ENCODE results near the gene FOXR1.
A peak's percentile ranks its signal among the peaks of the same experiment; 100 is the strongest.
"Not testable (repeated sequence)": the region's sequence is repeated elsewhere in the genome, so short reads cannot be mapped to it uniquely, and the experiment has no call there.

Gene FOXR1

DNA sequence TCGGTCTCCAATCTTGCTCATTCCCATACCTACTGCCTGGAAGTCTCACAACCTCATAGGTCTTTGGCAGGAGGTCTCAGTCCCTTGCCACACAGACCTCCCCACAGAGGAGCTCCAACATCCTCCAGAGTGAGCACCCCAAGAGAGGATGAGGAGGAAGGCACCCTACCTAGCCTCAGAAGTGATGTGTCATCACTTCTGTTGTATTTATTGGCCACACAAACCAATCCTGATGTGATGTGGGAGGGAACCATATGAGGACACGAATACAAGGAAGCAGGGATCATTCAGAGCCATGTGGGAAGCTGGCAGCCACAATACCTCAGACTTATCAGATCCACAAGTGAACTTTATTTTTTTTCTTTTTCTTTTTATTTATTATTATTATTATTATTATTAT is 24.5 kb upstream of the FOXR1 start:
- no peak for DNase-seq

DNA sequence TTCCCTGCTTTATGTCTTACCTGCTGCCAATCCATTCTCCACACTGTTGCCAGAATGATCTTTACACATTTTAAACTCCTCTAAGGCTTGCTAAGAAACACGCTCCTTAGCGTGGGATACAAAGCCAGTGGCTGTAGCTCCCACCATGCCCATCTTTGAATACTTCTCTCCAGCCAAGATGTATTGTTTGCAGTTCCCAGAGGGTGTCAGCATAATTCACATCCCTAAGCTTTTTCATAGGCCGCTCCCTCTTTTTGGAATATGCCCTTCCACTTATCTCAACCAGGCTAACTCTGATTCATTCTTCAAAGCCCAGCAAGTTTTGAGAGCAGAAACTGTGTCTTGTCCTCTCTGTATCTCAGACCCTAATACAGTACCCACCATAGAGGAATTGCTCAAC is 23.6 kb upstream of the FOXR1 start:
- DNase-seq, result no peak

DNA sequence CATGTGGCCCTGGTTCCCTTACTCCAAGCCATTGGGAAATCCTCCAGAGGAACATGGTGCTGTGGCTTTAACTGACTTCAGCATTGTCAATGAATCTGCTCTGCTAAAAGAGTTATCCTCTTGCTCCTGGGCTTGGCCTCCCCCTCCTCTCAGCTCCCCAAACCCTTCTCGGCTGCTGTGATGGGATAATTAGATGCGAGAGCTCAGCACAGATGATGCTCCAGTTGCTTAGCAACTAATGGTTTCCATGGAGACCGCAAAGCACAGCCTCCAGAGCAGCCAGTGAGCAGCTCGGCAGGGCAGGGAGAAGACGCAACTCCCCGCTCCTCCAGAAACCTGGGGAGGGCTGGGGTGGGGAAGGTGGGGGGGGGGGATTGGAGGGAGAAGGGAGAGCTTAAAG is 18.3 kb upstream of the FOXR1 start:
- DNase-seq, result no peak

DNA sequence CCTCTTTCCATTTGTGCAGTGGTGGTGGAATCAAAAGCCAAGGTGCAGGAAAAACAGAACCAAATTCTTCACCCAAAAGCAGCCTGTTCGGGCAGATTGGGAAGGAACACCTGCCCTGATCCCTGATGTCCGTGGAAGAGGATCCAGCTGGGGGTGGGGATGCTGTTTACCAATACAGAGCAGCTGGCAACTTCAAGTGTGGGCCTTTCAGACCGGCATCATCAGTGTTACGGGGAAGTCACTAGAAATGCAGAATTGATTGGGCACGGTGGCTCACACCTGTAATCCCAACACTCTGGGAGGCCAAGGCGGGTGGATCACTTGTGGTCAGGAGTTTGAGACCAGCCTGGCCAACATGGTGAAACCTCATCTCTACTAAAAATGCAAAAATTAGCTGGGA is 17.6 kb upstream of the FOXR1 start:
- DNase-seq, result not testable (repeated sequence)

DNA sequence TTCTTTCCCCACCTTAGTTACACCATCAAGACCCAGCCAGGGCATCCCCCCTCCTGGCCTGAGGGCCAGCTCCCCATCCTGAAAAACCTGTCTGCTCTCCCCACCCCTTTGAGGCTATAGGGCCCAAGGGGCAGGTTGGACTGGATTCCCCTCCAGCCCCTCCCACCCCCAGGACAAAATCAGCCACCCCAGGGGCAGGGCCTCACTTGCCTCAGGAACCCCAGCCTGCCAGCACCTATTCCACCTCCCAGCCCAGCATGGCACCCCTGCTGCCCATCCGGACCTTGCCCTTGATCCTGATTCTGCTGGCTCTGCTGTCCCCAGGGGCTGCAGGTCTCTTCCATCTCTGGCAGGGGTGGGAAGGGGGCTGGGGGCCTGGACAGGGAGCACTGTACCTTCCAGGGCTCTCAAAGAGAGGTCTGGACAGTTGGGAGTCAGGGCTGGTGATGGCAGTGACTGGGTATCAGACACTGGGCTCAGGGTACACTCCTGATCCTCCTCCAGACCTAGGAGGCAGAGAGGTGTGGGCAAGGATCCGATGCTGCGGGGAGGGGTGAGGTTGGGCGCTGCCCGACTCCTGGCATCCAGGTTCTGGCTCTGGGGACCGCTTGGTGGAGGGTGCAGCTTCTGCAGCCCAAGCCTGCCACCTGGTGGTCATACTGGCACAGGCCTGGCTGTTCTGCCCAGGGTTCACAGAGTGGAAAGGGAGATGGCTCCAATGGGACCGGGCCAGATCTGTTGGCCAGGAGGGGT is 15.3 kb upstream of the FOXR1 start, which contains the start of gene UPK2:
Gene UPK2 (plus strand): TSS at position 205 of the 753 bp plus-strand sequence. CDS start 53 bp downstream, at position 258.
- peak; percentile 86 for DNase-seq

DNA sequence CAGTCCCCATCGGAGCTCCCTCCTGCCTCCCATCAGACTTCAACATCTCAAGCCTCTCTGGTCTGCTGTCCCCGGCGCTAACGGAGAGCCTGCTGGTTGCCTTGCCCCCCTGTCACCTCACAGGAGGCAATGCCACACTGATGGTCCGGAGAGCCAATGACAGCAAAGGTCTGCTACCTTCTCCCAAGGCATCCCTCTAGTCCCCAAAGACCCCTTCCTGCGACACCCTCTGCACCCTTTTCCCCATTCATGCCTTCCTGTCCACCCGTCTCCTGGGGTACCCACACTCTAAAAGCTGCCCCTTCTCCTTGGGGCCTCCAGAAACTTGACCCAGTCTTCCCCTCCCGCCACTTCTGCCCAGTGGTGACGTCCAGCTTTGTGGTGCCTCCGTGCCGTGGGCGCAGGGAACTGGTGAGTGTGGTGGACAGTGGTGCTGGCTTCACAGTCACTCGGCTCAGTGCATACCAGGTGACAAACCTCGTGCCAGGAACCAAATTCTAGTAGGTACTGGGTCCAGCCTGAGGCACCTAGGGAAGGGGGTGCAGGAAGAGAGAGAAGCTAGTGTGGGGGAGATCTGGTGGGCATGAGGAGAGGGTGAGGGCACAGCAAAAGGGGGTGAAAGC is 14.6 kb upstream of the FOXR1 start:
- DNase-seq, result no peak

DNA sequence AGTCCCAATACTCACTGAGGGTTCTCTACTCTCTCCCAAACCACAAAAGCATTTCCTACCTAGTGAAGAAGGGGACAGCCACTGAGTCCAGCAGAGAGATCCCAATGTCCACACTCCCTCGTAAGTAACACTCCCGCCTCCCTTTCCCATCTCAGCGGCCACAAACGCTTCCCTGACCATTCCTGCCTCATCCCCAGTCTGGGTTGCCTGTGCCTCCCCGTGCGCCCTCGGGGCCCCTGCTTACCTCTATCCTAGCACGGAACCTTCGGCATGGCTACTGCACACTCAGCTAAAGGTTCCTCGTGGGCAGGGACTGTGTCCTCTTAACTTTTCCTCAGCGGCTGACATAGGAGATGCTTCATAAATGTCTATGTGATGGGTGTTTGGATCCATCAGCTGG is 14.0 kb upstream of the FOXR1 start:
- DNase-seq, result no peak

DNA sequence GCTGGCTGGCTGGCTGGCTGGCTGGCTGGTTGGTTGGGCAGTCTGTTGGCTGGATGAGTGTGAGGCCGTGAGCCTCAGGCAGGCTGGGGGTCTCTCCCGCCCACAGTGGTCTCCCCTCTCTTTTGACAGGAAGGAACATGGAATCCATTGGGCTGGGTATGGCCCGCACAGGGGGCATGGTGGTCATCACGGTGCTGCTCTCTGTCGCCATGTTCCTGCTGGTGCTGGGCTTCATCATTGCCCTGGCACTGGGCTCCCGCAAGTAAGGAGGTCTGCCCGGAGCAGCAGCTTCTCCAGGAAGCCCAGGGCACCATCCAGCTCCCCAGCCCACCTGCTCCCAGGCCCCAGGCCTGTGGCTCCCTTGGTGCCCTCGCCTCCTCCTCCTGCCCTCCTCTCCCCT is 13.6 kb upstream of the FOXR1 start:
- DNase-seq, result no peak

DNA sequence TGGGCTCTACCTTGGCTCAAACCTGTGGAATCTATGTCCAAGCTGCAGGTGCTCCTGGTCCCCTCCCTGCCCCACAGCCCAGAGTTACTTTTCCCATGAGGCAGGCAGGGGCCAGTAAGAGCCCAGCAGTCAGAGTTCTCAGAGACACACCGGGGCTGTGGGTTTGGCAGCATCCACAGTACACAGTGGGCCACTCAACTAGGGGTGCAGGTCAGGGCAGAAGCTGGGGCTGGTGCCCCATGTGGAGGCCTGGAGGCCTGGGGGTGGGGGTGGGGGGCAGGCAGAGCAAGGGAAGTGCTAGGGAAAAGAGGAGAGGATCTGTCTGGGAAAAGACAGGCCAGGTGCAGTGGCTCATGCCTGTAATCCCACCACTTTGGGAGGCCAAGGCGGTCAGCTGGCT is 13.0 kb upstream of the FOXR1 start:
- no peak for DNase-seq

DNA sequence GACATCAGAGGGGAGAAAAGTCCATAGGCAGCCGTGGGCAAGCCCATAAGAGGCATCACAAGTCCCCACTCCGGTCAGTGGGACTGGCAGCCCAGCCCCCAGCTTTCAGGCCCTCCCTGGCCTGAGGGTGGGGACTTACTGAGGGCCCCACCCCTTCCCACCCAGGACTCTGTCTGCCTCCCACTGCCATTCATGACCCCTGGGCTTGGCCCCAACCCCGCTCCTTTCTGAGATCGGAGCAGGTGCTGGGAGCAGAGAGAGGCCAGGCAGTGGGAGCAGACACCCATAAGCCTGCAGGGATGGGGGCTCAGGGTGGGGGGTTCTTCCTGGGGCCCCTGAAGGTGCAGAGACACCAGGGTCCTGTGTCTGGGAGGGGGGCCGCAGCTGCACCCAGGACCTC is 10.4 kb upstream of the FOXR1 start:
- DNase-seq, result no peak

DNA sequence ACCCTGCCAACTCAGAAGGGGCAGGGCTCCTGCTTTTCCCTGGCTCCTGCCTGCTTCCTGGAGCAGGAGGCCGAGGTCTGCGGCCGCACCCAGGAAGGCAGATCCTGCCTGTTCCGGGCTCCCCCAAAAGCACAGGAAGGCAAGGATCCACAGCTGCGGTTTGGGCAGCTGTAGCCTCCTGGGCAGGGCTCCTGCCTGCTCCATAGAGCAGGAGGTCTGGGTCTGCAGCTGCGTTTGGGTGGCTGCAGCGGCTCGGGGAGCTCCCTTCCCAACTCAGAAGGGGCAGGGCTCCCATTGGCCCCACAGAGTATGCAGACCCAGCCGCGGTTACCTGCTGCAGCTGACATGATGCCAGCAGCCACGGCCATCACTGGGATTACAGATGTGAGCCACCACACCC is 10.0 kb upstream of the FOXR1 start:
- no peak for DNase-seq

DNA sequence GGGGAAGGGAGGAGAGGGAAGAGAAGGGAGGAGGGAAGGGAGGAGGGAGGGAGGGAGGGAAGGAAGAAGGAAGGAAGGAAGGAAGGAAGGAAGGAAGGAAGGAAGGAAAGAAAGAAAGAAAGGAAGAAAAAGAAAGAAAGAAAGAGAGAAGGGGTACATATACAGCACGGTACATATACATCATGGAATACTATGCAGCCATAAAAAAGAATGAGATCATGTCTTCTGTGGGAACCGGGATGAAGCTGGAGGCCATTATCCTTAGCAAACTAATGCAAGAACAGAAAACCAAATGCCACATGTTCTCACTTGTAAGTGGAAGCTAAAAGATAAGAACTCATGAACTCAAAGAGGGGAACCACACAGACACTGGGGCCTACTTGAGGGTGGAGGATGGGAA is 2.1 kb upstream of the FOXR1 start:
- DNase-seq, result not testable (repeated sequence)

DNA sequence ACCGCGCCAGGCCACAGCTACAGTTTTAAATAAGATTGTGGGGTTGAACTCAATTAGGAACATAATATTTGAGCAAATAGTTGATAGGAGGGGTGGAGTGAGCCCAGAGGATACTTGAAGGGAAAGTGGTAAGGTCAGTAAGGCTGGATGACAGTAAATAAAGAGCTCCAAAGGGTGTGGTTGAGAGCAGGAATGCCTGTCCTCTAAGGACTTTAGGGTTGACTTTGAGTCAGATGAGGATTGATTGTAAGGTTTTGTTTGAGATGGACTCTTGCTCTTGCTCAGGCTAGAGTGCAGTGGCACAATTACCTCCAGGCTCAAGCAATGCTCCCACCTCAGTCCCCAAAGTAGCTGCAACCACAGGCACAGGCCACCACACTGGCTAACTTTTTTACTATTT is 2.4 kb downstream of the FOXR1 start:
- DNase-seq, result no peak

DNA sequence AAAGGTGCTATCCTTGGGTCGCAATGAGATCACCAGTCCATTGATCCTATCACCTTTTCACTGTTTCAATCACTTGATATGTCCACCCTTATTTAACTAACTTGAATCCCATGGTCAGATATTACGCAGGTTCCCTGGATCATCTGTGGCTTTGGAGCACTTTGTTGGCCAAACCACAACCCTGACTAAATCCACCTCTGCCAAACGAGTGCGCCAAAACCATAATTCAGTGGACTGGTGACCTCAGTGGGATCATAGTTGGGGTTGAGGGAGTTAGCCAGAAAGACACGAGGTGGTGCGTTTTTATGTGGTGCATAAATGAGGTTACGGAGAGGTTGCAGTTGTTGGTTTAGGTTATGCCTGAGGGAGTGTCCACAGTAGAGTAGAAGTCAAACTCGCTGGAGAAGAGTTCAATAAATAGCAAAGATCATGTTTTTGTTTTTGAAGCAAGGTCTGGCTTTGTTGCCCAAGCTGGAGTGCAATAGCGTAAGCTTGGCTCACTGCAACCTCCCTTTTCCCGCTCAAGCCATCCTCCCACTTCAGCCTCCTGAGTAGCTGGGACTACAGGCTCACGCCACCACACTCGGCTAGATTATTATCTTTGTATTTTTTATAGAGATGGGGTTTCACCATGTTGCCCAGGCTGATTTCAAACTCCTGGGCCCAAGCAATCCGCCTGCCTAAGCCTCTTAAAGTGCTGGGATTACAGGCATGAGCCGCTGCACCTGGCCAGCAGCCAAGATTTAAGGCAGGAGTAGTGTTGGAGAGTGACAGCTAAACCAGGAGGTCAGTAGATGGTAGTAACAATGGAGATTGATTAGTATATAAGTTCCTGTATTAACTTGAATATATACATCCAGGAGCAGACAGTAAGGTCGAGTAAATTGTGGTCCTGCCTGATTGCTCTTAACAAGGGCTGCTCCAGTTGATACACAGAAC is 4.5 kb downstream of the FOXR1 start:
- DNase-seq, result no peak

DNA sequence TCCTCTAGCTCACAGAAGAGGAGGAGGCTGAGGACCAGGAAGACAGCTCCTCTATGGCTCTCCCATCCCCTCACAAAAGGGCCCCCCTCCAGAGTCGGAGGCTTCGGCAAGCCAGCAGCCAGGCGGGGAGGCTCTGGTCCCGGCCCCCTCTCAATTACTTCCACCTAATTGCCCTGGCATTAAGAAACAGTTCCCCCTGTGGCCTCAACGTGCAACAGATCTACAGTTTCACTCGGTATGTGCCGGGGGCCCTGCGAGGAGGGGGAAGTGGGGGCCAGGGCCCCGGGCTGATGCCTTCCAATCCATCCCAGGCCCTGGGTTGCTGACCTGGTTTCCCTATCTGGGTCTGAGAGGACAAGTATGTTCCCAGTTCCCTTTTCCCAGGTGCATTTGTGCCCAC is 7.9 kb downstream of the FOXR1 start:
- DNase-seq, result no peak

DNA sequence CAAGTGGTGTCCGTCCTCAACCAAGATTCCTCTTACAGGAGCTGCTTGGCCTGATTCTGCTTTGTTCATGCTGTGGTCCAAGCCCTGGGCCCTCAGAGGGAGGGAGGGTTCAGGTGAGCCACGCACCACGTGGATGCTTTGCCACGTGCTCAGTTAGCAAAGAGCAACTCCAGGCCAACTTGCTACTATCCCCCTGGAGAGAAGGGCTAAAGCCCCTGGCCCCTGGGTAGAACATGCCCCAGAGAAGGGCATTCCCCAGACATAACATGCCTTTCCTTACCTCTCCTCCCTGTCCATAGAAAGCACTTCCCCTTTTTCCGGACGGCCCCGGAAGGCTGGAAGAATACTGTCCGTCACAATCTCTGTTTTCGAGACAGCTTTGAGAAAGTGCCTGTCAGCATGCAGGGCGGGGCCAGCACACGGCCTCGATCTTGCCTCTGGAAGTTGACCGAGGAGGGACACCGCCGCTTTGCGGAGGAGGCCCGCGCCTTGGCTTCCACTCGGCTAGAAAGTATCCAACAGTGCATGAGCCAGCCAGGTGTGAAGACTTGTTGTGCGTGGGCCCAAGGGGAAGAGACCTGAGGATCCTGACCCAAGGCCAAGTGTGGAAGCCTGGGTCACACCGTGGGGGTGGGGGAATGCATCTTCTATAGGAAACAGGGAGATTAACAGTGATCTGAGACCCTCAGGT is 8.8 kb downstream of the FOXR1 start:
- no peak for DNase-seq

DNA sequence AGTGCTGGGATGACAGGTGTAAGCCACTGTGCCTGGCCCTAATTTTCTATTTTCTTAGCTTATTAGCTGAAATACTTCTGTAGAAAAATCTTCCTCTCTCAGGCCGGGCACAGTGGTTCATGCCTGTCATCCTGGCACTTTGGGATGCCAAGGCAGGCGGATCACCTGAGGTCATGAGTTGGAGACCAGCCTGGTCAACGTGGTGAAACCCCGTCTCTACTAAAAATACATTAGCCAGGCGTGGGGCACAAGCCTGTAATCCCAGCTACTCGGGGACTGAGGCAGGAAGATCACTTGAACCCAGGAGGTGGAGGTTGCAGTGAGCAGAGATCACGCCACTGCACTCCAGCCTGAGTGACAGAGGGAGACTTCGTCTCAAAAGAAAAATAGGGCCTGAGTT is 12.8 kb downstream of the FOXR1 start:
- not testable (repeated sequence) for DNase-seq

DNA sequence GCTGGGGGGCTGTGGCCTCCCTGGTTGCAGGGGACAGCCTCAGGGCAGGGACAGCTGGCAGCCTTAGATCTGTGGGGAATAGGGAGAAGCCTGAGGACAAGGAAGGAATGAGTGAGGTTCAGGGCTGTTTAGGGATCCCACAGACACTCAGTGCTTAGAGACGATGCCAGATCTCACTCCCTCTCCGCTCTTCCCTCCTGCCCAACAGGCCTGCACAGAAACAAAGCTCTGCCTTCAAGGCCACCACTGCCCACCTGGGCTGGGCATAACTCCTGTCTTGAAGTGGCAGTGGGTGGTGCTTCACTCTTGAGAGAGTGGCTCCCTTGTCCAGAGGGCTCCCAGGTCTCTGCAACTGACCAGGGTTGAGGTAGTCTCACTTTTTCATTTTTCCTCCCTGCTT is 13.3 kb downstream of the FOXR1 start:
- no peak for DNase-seq

DNA sequence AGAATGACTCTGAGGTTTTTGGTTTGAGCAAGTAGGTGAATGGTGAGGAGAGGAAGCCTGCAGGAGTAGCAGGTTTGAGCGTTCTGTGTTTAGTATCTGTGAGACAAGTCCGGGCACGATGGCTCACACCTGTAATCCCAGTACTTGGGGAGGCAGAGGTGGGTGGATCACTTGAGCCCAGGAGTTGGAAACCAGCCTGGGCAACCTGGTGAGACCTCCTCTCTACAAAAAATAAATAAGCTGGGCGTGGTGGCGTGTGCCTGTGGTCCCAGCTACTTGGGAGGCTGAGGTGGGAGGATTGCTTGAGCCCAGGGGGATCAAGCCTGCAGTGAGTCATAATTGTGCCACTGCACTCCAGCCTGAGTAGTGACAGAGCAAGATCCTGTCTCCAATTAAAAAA is 16.7 kb downstream of the FOXR1 start:
- DNase-seq, result no peak

DNA sequence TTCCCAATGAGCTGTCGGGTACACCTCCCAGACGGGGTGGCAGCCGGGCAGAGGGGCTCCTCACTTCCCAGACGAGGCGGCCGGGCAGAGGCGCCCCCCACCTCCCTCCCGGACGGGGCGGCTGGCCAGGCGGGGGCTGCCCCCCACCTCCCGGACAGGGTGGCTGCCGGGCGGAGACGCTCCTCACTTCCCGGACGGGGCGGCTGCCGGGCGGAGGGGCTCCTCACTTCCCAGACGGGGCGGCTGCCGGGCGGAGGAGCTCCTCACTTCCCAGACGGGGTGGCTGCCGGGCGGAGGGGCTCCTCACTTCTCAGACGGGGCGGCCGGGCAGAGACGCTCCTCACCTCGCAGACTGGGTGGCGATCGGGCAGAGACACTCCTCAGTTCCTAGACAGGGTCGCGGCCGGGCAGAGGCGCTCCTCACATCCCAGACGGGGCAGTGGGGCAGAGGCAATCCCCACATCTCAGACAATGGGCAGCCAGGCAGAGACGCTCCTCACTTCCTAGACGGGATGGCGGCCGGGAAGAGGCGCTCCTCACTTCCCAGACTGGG is 20.0 kb downstream of the FOXR1 start:
- not testable (repeated sequence) for DNase-seq

DNA sequence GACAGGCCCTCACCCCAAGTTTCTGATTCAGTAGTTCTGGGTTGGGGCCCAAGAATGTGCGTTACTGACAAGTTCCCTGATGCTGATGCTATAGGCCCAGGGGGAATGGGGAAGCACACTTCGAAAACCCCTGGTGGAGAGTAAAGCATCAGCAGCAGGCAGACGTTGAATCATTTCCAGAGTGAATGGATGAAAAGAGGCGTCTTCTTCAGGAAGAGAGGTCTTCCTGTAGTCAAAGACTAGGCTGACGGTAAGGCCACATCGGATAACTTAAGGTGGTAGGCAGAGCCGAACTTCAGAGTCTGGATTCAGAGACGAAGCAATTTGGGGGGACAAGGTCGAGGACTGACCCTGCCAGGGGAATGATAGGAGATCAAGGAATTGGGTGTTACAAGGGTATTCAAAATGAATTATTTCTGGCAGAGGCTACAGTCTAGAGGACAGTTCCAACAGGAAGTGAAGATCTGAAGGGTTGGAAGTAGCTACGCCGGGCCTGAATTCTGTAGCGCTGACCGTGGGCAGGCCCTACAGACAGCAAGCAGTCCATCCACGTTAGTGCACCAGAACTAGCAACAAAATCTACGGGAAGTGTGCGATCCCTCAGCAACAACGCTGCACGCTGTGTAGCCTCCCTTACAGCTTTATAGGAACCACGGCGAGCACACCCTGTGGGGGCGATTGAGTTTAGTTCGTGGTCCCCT is 25.5 kb downstream of the FOXR1 start:
- peak; percentile 76 for DNase-seq
